DOHH2 (cell line): ENCODE measurements around the gene PDZK1IP1.
"Not testable (repeated sequence)": the region's sequence is repeated elsewhere in the genome, so short reads cannot be mapped to it uniquely, and the experiment has no call there.

Experiments used
- CTCF ChIP-seq: fragments of 200-600 bp; sonication (generic); IDR thresholded peaks from one replicate; pipeline ENCODE4 v1.5.1; 2014; ENCODE audit warnings: antibody characterized with exemption, mild to moderate bottlenecking, low read depth, low read length; ENCODE audit not compliant: poor library complexity, severe bottlenecking
- EZH2phosphoT487 ChIP-seq: fragments of 200-600 bp; sonication (generic); IDR thresholded peaks from 2 replicates; pipeline ENCODE4 v1.6.1; 2017; ENCODE audit warnings: borderline replicate concordance, mild to moderate bottlenecking, antibody characterized with exemption, low read length, moderate library complexity, mixed read lengths

GRCh38 chr1:47195981-47196380, 6.1 kb upstream of the PDZK1IP1 start:
- TF ChIP-seq CTCF, EZH2phosphoT487: not testable (repeated sequence)
